ENCODE data around the gene RSPH10B2. TPM values are rescaled to one million over a fixed set of nuclear protein-coding genes. Genes with fewer than 3 reads are reported as not detected.
"Not testable (repeated sequence)": the region's sequence is repeated elsewhere in the genome, so short reads cannot be mapped to it uniquely, and the experiment has no call there.

RSPH10B2 gene
- polyA plus RNA-seq, 1 donor (not counting 4 experiments of a cell fraction or from before 2014, with no cell fraction given): not detected

- H2AFZ ChIP-seq (ENCODE audit: control insufficient read depth, low read length); H3K4me2 ChIP-seq (ENCODE audit: control insufficient read depth, extremely low read depth, insufficient read depth, low read depth, low read length); H3K79me2 ChIP-seq (ENCODE audit: control insufficient read depth, insufficient read depth, low read length); H3K9ac ChIP-seq (ENCODE audit: control insufficient read depth, extremely low read depth, insufficient read depth, low read length); H3K9me1 ChIP-seq (ENCODE audit: control insufficient read depth, extremely low read depth, insufficient read depth, low read length); DNase-seq (ENCODE audit: low read depth, low spot score); dilution Hi-C loops (cut with MboI; ENCODE audit: extremely low pct_ligation_motif_present, low sequenced_read_pairs); H3K36me3 ChIP-seq (ENCODE audit: control insufficient read depth in 2 of 2, extremely low read depth in 1 of 2, insufficient read depth in 2 of 2, low read length in 2 of 2); H4K20me1 ChIP-seq (ENCODE audit: control insufficient read depth, extremely low read depth, insufficient read depth, low read length); H3K27me3 ChIP-seq (ENCODE audit: control insufficient read depth, extremely low read depth, insufficient read depth, low read length); FAIRE-seq; H3K9me3 ChIP-seq (ENCODE audit: control insufficient read depth, low read depth, low read length); H3K4me3 ChIP-seq (ENCODE audit: control insufficient read depth in 2 of 3, extremely low read depth in 1 of 3, insufficient read depth in 2 of 3, low read depth in 1 of 3, low read length in 3 of 3); H3K27ac ChIP-seq (ENCODE audit: control insufficient read depth, insufficient read depth, low read length): not testable (repeated sequence)
- H3K4me1 ChIP-seq (ENCODE audit: control insufficient read depth, extremely low read depth, insufficient read depth, low read length): peaks cover 11% of the 10 kb centered on the region
These were observed 89.2 kb downstream of the RSPH10B2 start for GRCh38 chr7:6843092-6843491.

DNA sequence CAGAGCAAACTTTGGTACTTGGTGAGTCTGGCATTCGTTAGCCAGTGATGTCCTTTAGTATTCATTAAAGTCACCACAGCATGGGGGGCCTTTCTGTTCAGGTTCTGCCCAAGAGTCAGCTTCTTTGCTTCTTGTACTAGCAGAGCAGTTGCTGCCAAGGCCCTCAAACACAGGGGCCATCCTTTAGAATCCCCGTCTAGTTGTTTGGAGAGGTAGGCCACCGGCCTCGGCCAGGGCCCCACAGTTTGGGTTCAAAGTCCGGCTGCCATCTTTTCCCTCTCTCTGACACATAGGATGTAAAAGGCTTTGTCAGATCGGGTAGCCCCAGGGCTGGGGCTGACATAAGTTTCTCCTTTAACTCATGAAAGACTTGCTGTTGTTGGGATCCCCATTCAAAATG, 89.8 kb downstream of the RSPH10B2 start:
- DNase-seq (ENCODE audit: low read depth, low spot score); H3K36me3 ChIP-seq (ENCODE audit: control insufficient read depth in 2 of 2, extremely low read depth in 1 of 2, insufficient read depth in 2 of 2, low read length in 2 of 2); H3K27ac ChIP-seq (ENCODE audit: control insufficient read depth, insufficient read depth, low read length); H3K4me3 ChIP-seq (ENCODE audit: control insufficient read depth in 2 of 3, extremely low read depth in 1 of 3, insufficient read depth in 2 of 3, low read depth in 1 of 3, low read length in 3 of 3); H3K9me1 ChIP-seq (ENCODE audit: control insufficient read depth, extremely low read depth, insufficient read depth, low read length); H3K9me3 ChIP-seq (ENCODE audit: control insufficient read depth, low read depth, low read length); H4K20me1 ChIP-seq (ENCODE audit: control insufficient read depth, extremely low read depth, insufficient read depth, low read length); H3K79me2 ChIP-seq (ENCODE audit: control insufficient read depth, insufficient read depth, low read length); FAIRE-seq; dilution Hi-C loops (cut with MboI; ENCODE audit: extremely low pct_ligation_motif_present, low sequenced_read_pairs); H3K9ac ChIP-seq (ENCODE audit: control insufficient read depth, extremely low read depth, insufficient read depth, low read length); H3K27me3 ChIP-seq (ENCODE audit: control insufficient read depth, extremely low read depth, insufficient read depth, low read length); H2AFZ ChIP-seq (ENCODE audit: control insufficient read depth, low read length); H3K4me2 ChIP-seq (ENCODE audit: control insufficient read depth, extremely low read depth, insufficient read depth, low read depth, low read length): not testable (repeated sequence)
- H3K4me1 ChIP-seq (ENCODE audit: control insufficient read depth, extremely low read depth, insufficient read depth, low read length): peaks cover 11% of the 10 kb centered on the region

- peaks cover 11% of the 10 kb centered on the region for H3K4me1 ChIP-seq (ENCODE audit: control insufficient read depth, extremely low read depth, insufficient read depth, low read length)
- H3K4me3 ChIP-seq (ENCODE audit: control insufficient read depth in 2 of 3, extremely low read depth in 1 of 3, insufficient read depth in 2 of 3, low read depth in 1 of 3, low read length in 3 of 3); H3K27ac ChIP-seq (ENCODE audit: control insufficient read depth, insufficient read depth, low read length); H3K36me3 ChIP-seq (ENCODE audit: control insufficient read depth in 2 of 2, extremely low read depth in 1 of 2, insufficient read depth in 2 of 2, low read length in 2 of 2); H3K27me3 ChIP-seq (ENCODE audit: control insufficient read depth, extremely low read depth, insufficient read depth, low read length); DNase-seq (ENCODE audit: low read depth, low spot score); H3K4me2 ChIP-seq (ENCODE audit: control insufficient read depth, extremely low read depth, insufficient read depth, low read depth, low read length); H4K20me1 ChIP-seq (ENCODE audit: control insufficient read depth, extremely low read depth, insufficient read depth, low read length); H3K9me3 ChIP-seq (ENCODE audit: control insufficient read depth, low read depth, low read length); FAIRE-seq; H3K9me1 ChIP-seq (ENCODE audit: control insufficient read depth, extremely low read depth, insufficient read depth, low read length); H3K9ac ChIP-seq (ENCODE audit: control insufficient read depth, extremely low read depth, insufficient read depth, low read length); H2AFZ ChIP-seq (ENCODE audit: control insufficient read depth, low read length); dilution Hi-C loops (cut with MboI; ENCODE audit: extremely low pct_ligation_motif_present, low sequenced_read_pairs); H3K79me2 ChIP-seq (ENCODE audit: control insufficient read depth, insufficient read depth, low read length): not testable (repeated sequence)
These were observed 92.1 kb downstream of the RSPH10B2 start for GRCh38 chr7:6845971-6846449.

GRCh38 chr7:6847751-6848150, 93.8 kb downstream of the RSPH10B2 start:
- H3K79me2 ChIP-seq (ENCODE audit: control insufficient read depth, insufficient read depth, low read length); H3K9me3 ChIP-seq (ENCODE audit: control insufficient read depth, low read depth, low read length); H4K20me1 ChIP-seq (ENCODE audit: control insufficient read depth, extremely low read depth, insufficient read depth, low read length); dilution Hi-C loops (cut with MboI; ENCODE audit: extremely low pct_ligation_motif_present, low sequenced_read_pairs); H3K9ac ChIP-seq (ENCODE audit: control insufficient read depth, extremely low read depth, insufficient read depth, low read length); H3K4me1 ChIP-seq (ENCODE audit: control insufficient read depth, extremely low read depth, insufficient read depth, low read length); DNase-seq (ENCODE audit: low read depth, low spot score); H3K27ac ChIP-seq (ENCODE audit: control insufficient read depth, insufficient read depth, low read length); H3K4me3 ChIP-seq (ENCODE audit: control insufficient read depth in 2 of 3, extremely low read depth in 1 of 3, insufficient read depth in 2 of 3, low read depth in 1 of 3, low read length in 3 of 3); H3K9me1 ChIP-seq (ENCODE audit: control insufficient read depth, extremely low read depth, insufficient read depth, low read length); H3K36me3 ChIP-seq (ENCODE audit: control insufficient read depth in 2 of 2, extremely low read depth in 1 of 2, insufficient read depth in 2 of 2, low read length in 2 of 2); H3K27me3 ChIP-seq (ENCODE audit: control insufficient read depth, extremely low read depth, insufficient read depth, low read length); H3K4me2 ChIP-seq (ENCODE audit: control insufficient read depth, extremely low read depth, insufficient read depth, low read depth, low read length); H2AFZ ChIP-seq (ENCODE audit: control insufficient read depth, low read length); FAIRE-seq: not testable (repeated sequence)

Data from keratinocyte (primary cell).